Fibroblast of mammary gland (primary cell): Measurements from ENCODE around the gene GPR108.

ENCODE experiments used
- DNase-seq: peaks from one replicate; pipeline ENCODE4 v3.0.0-alpha.2; 2010; ENCODE audit warnings: low read depth
- H3K4me3 ChIP-seq: 2 replicates; pipeline ENCODE4 v1.5.1; 2011; ENCODE audit warnings: low read depth, mild to moderate bottlenecking, low read length, moderate library complexity; ENCODE audit not compliant: control insufficient read depth
- TF ChIP-seq, protein P1 (sequence below): conservative IDR thresholded peaks from 2 replicates; pipeline ENCODE4 v1.5.1; 2011; ENCODE audit warnings: low read depth, low read length, inconsistent platforms; ENCODE audit not compliant: control insufficient read depth, insufficient read depth

Gene GPR108

DNA sequence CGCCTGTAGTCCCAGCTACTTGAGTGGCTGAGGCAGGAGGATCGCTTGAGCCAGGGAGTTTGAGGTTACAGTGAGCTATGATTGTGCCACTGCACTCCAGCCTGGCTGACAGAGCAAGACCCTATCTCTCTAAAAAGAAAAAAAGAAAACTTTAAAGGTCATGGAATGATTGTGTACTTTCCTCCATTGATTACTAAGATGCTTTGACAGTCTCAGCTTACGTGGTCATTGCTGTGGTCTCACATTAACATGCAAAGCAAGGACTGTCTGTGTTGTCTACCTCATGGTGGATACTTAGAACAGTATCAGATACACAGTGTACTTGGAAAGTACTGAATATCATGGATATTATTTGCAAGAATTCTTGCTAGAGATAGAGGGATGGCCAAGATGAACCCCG is 53.4 kb downstream of the GPR108 start:
- TF ChIP-seq, protein P1, sequence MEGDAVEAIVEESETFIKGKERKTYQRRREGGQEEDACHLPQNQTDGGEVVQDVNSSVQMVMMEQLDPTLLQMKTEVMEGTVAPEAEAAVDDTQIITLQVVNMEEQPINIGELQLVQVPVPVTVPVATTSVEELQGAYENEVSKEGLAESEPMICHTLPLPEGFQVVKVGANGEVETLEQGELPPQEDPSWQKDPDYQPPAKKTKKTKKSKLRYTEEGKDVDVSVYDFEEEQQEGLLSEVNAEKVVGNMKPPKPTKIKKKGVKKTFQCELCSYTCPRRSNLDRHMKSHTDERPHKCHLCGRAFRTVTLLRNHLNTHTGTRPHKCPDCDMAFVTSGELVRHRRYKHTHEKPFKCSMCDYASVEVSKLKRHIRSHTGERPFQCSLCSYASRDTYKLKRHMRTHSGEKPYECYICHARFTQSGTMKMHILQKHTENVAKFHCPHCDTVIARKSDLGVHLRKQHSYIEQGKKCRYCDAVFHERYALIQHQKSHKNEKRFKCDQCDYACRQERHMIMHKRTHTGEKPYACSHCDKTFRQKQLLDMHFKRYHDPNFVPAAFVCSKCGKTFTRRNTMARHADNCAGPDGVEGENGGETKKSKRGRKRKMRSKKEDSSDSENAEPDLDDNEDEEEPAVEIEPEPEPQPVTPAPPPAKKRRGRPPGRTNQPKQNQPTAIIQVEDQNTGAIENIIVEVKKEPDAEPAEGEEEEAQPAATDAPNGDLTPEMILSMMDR = no peak
- no peak overlapping the region for H3K4me3 ChIP-seq
- no peak for DNase-seq

DNA sequence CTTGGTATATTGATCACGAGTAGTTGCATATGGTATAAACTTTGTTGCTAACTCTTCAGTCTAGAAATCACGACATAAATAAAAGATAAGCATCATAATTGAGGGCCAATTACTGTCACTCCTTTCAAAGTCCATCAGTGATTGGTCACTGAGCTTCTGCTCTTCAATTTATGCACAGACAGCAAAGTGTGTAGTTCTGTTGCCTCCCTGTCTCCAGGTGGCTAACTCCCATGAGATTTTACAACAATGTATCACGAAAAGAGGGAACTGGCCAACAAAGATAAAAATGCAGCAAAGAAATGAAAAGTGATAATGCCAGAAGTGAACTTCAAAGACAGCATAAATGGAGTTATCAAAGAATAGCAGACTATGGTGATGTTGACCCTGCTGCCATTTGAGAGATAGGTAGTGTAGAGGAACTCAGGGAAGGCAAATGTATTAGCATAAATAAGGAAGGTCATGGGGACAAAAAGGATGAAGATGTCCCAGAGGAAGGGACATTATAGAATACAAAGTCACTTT is 54.7 kb downstream of the GPR108 start:
- no peak for DNase-seq
- TF ChIP-seq, protein P1 = no peak
- H3K4me3 ChIP-seq = no peak overlapping the region

DNA sequence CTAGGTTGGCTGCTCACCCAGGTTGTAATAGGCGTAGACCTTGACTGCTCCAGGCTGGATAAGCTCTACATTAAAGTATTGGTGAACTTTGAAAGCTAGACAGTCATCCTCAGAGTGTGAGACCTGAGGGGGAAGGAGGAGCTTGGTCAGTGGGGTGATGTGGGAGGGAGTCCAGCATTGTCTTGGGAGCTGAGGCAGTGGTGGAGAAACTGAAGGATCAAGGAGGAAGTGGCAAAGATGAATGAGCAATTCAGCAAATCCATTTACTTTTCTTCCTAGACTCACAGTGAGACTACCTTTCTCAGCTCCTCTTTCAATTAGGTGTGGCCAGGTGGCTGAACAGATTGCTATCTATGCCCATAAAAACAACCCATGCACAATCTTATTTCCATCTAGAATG is 57.2 kb downstream of the GPR108 start:
- no peak overlapping the region for H3K4me3 ChIP-seq
- DNase-seq = no peak
- TF ChIP-seq, protein P1 = no peak
